HG03175 (cell line): ENCODE measurements around the gene KIF26A.

Experiments used
- ATAC-seq: cut with Tn5 transposase; IDR thresholded peaks from one replicate; pipeline ENCODE4 v1.9.1; 2021; ENCODE audit warnings: mild to moderate bottlenecking, moderate library complexity; ENCODE audit not compliant: unreplicated experiment

The KIF26A gene

DNA sequence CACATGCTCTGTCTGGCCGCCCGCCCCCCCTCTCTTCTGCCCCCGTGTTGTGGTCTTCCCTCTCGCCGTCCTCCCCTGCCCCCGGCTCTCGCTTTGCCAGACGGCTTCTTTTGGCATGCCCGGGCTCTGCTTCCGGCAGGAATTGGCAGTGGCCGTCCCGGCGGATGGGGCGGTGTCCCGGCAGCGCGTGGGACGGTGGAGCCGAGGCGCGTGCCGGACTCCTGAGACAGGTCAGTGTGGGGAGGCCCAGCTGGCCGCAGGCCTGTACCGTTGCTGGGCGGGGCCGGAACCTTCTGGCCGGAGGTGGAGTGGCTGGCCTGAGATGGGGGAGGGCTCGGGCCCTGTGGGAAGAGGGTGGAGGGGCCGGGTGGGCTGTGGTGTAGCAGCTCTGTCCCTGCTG, 17.1 kb downstream of the KIF26A start:
- no peak for ATAC-seq

DNA sequence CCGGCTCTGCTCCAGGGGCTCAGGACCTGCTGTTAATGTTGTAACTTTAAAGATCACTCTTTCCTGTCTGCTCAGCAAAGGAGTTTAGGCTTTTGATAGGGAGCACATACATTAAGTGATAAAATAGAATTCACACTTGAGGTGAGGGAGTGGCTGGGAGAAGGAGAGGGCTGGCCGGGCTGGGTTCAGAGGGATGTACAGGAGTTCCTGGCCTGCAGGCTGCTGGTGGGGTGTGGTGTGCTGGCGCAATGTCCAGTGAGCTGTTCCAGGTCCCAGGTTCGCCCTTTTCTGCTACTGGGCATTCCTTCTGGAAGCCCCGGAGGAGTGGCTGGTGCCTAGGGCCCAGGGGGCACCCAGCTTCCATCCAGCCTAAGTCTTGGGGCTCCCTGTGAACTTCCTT, 17.8 kb downstream of the KIF26A start:
- no peak for ATAC-seq

DNA sequence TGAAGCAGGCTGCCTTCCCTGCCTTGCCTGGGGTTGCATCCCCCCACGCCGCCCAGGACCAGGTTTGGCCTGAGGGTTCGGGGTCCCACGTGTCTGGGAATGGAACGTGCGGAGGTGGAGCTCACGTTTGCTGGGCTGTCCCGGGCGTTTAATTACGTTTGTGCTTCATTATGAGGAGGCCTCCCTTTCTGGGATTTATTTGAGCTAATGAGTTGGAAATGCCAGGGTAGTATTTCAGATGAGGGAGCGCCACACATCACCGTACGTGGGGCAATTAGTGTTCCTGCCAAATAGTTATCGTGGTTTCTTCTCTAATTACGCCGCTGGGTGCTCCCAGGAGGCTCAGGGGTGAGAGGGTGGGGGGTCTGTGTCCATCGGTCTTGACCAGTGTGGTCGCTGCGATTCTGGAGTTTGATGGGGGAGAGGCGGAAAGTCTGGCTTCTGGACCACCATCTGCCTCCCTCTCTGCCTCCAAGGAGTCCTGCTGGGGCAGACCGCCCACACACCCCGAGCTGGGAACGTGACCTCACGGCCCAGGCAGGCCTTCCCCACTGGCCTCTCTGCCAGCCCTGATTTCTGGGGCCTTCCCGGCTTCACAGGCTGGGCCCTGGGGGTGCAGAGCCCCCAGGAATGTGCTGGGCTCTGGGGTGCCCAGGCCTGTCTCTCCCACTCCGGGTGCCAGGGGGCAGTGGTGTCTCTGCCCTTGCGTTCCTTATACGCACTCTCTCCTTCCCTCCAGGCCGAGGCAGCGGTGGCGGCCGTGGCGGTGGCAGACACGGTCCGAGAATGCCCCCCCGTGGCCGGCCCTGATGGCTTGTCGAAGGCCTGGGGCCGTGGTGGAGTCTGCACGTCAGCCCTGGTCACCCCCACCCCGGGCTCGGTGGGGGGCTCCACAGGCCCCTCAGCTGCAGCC, 18.9 kb downstream of the KIF26A start:
- no peak for ATAC-seq

DNA sequence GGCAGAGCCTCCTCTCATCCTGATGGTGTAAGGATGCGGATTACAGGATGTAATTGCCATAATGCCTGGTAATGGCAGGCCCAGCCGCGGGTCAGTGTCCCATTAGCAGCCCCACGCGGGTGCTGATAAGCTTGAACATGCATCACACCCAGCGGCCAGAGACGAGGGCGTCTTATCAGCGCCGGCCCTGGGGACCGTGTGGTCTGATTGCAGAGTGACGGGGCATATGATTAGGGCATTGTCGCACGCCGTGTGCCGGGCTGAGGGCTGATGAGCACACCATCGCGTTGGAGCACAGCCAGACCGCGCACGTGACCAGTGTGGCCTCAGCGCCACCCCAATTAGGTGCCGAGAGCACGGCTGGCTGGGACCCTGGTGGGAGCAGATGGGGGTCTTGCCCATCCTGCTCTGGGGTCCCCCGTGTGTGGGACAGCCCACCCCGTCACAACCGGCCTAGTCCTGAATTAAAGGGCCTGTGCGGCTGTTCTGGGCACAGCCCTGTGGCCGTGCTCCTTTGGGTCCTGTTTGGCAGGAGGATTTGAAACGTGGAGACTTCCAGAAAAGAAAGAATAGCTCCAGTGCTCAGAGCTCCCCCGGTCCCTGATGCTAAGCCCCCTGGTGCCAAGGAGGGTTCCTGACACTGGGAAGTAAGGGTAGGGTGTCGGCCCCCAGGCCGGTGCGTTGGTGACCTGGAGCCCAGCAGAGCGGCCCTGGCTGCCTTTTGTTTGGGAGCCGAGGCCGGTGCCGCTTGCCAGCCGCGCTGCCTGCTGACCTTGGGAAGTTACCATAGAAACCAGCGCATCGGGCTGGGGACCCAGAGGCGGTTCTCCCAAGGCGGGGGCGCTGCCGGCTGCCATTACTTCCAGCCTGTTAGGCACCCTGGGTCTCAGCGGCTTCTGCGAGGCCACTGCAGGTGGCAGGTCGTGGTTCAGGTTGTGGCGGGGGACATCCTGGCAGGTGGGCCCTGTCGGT, 20.7 kb downstream of the KIF26A start:
- ATAC-seq = no peak

DNA sequence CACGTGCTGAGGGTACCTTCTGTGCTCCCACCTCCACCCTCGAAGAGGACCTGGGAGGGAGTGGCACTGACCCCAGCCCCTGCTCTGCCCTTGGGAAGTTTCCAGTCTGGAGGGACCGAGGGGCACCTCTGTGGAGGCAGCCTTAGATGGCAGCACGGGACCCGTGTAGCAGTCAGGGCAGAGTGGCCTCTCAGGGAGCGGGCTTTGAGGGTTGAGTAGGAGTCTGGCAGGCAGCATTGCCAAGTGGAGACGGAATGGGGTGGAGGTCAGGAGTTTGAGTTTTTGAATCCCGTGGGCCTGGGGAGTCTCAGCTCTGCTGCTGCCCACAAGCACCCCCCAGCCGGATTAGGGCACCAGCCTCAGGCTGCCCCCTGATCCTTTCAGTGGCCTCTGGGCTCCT, 21.6 kb downstream of the KIF26A start:
- ATAC-seq = no peak

DNA sequence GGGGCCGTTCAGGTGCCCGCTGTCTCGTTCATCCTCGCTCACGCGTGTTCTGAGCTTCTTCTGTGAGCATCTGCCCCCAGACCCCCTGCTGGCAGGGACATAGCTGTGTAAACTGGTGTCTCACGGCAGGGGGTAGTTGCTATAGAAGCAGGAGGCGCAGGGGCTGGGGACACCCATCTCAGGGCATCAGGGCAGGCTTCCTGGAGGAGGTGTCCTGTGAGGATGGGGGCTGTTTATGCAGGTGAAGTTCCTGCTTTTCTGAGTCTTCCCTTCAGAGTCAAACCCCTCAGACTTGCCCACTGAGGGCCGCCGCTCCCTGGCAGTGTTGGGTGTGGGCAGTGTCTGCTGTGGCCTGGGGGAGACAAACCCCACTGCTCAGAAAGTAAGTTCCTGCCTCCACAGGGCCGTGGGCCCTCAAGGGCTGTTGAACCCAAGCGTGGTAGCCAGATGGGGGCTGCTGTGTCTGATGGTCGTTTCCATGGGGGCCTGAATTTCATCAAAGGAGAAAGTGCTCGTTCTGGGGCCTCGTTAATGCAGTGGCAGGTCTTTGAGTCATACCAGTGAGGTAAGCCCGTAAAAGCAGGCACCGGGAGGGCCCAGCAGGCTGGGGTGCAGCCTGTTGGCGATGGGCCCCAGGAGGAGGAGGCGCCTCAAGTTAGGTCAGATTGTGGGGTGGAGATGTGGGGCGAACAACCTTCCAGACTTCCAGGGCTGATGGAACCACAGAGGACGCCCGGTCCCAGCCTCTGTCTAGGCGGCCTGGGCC, 23.4 kb downstream of the KIF26A start:
- no peak for ATAC-seq

DNA sequence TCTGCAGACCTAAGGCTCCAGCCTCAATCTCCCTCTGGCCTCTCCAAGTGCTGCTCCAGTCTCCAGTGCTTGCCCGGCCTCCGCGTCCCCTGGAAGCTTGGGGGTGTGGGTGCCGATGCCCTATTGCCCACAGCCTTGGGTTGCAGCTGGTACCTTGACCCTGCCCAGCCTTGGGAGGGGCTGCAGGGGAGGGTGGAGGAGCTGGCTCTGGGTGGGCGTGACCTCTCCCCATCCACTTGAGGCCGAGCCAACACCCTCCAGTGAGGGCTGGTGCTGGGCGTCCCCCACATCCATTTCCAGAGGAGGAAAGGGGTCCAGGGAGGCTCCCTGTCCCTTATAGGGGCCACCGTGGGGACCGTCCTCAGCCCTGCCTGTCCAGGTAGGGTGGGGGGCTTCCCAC, 24.1 kb downstream of the KIF26A start:
- ATAC-seq = no peak

DNA sequence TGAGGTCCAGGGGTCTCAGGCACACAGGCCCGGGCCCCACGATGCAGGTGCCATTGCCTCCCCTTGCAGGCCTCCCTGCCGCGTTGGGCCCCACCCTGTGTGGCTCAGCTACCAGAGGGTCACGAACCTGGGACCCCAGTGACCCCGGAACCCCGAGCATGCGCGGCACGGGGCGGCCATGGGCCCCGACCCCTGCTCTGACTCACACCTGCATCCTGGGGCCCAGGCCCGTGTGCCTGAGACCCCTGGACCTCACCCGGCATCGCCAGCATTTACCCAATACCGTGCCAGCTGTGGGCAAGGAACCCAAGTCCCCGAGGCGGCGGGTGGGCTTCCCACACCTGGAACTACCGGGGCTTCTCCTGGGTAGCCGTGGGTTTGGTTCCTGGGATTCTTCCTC, 25.2 kb downstream of the KIF26A start:
- no peak for ATAC-seq

DNA sequence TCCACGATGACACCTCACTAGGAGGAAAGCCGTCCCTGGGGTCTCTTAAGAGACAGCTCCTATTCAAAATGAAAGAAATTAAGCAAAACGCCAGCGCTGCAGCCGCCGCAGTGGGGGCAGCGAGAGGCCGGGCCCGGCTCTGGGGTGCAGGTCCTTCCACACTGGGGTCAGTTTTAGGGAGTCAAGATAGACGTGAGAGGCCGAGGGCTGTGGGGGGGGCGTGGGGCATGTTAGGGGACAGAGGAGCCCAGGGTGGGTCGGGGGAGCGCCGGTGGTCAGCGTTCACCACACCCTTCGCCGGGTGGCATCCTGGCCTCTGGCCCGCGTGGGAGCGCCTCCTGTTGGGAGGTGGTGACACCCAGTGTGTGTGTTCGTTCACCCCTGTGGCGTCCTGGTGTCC, 25.7 kb downstream of the KIF26A start:
- no peak for ATAC-seq

DNA sequence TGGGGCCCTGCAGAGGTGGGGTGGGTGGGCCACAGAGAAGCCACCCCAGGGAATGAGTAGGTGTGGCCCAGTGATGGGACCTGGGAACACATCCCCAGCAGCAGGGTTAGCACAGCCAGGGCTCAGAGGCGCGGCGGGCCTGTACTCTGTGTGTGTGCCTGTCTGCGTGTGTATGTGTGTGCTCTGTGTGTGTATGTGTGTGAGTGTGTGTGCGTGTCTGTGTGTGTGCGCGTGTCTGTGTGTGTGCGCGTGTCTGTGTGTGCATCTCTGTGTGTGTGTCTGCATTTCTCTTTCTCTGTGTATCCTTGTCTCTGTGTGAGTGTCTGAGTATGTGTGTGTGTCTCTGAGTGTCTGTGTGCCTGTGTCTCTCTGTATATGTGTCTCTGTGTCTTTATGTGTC, 26.1 kb downstream of the KIF26A start:
- no peak for ATAC-seq

DNA sequence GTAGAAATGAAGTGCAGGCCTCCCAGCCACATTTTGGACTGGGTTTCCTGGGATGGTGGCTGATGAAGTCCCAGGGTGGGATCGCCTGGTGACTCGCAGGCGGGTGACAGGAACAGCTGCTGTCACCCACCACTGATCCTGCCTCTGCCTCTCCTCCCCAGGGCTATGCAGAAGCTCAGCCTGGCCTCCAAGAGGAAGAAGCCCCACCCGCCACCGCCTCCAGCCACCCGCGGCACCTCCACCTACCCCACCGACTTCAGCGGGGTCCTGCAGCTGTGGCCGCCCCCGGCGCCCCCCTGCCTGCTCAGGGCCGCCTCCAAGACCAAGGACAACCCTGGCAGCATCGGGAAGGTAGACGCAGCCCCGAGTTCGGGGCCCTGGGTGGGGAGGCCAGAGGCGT, 28.3 kb downstream of the KIF26A start:
- no peak for ATAC-seq

DNA sequence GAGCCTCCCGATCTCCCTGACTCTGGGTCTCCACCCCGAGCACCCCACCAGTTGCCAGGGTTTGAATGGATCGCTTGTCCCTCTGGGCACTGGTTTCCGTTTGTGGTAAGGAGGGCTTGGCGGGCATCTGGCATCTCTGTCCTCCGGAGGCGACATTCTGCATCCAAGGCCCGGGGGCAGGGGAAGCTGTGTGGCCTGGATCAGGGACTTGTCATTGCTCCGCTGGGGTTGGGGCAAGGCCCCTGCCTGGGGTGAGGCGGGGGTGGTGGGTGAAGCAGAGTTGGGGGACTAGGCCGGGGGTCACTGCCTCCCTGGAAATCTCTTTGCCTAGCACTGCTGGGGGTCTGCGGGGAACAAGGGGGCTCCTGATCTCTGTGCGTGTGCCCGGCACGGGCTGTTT, 30.2 kb downstream of the KIF26A start:
- no peak for ATAC-seq

DNA sequence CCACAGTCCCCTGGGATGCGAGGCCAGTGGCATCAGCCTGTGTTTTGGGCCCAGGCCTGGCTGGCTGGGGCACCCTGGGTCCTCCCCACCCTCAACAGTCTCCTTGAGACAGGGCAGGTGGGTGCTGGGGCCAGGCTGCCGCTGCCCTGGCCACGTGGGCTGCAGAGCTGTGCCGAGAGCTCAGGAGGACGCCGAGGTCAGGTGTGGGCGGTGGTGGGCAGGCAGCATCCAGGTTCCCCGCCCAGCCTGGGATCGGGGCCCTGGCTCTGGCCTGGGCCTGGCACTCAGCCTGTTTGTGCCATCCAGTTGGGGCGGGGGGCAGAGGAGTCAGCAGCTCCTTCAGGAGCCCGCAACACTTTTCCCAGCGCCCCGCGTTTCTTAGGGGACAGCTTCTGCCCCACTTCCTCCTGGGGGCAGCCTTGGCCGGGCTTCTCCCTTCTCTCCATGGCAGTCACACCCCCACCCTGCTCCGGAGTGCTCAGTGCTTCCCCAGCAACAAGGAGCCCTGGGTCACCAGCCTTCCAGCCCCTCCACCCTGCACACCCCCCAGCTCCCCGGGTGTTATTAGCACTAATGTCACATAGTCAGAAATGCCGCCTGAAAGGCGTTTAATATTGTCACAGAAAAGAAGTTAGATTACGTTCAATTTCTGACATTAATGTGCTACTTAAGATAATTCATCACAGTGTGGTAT, 30.8 kb downstream of the KIF26A start:
- no peak for ATAC-seq

DNA sequence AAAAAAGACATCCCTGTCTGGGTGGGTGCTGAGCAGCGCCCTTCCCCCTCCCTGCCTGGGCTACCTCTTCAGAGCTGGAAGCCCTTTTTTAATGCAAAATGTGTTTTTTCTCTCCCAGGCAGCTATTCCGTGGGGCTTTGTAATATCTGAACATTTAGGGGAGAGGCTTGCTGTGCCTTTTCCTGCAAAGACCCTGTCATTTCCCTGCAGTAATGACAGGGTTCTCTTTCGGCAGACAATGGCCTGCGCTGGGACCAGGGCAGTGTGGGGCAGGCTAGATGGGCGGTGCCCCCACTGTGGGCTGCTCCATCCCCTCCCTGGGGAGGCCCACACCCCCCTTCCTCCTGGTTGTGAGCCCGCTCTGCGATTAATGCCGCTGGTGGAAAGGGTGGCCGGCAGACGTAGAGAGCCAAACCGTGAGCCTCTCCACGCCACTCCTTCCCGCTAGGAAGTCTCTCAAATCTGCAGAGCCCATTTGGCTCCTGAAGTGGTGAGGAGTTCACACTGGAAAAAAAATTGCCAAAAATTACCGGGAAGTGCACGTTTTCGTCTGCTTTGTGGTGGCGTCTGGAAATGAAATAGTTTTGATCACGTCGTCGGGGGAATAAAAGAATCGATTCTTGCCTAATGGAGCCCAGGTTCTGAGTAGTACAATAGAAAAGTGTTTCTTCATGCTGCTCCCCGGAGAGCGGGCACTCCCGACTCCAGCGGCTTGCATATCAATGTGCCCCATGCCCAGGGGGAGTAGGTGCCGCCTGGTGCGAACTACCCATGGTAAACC, 31.5 kb downstream of the KIF26A start:
- no peak for ATAC-seq

DNA sequence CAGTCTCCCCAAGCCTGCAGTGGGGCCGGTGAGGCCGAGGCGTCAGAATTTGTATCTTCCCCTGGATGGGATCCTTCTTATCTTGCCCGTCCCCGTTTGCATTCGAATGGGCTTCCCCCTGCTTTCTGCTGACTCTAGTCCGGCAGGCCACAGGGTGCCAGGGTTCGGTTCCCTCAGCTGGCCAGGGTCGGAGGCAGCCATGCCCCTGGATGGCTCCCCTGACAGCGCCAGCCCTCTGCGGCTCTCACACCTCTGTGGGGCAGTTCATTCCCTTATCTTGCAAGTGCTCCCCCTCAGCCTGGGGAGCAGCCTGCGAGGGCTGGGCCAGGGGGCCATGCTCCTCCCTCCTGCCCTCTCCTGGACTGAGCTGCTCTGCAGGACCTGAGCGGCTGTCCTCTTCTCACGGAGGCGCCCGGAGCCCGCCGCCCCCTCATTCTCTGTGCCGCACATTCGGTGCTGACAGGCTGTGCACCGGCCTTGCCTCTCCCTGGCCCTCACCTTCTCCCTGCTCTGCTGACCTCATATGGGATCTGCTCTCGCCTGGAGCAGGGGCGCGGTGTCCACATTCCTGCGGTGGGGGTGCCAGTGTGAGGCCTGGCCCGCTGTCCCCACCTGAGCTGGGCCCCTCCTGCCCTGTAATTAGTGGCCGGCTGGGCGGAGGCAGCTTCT, 32.8 kb downstream of the KIF26A start:
- no peak for ATAC-seq

DNA sequence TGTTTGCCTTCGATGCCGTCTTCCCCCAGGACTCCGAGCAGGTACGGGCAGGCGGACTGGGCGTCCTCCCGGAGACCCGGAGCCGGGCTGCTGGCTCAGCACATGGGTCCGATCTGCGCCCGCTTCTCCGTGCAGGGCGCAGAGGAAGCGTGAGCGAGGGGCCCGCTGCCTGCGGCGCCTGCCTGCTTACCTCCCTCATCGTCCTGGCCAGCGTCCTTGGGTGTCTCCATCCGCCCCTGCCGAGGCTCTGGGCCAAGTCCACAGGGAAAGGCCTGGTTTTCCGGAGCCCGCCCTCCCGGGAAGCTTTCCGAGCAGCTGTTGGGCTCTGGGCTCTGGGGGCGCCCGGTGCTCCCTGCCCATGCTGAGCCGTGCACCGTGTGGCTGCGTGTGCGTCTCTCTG, 33.5 kb downstream of the KIF26A start:
- ATAC-seq = no peak

DNA sequence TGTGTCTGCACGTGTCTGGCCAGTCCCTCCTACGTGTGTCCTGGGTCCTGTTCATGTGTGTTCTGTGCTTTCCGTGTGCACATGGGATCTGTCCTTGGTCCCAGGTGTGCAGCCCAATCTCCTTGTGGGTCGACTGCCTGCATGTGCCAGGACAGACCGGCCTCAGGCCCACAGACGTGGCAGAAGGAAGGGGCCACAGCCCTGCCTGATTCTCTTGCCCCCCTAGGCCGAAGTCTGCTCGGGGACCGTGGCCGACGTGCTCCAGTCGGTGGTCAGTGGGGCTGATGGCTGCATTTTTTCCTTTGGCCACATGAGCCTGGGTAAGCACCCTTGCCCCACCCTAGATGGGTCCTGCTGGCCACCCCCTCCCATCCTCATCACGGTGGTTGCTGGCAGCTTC, 34.0 kb downstream of the KIF26A start:
- no peak for ATAC-seq

DNA sequence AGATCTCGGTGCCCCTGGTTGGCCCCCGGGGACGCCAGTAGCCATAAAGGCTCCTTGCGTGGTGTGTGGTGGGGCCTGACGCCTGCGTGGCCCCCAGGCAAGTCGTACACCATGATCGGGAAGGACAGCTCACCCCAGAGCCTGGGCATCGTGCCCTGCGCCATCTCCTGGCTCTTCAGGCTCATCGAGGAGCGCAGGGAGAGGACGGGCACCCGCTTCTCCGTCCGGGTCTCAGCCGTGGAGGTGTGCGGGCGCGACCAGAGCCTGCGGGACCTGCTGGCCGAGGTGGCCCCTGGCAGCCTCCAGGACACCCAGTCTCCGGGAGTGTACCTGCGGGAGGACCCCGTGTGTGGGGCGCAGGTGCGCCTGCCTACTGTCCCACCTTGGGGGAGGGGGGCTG, 34.5 kb downstream of the KIF26A start:
- no peak for ATAC-seq

DNA sequence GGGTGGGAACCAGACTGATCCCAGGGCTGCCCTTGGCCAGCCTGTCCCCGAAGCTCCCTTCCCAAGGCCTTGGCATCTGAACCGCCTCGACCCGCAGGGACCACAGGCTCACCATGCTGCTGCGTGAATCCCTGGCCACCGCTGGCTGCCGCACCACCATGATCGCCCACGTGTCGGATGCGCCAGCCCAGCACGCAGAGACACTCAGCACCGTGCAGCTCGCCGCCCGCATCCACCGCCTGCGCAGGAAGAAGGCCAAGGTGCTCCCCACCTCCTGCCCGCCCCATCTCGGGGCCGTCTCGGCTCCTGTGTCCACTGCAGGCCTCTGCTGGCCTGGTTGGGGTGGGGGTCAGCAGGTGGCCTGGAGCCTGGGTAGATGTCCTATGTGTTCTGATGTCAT, 35.7 kb downstream of the KIF26A start:
- ATAC-seq = no peak
